SK-N-SH (cell line): ENCODE data around the gene ADAMTS17.

Experiments used
- CTCF ChIP-seq: fragments of 200-600 bp; sonication (generic); IDR thresholded peaks from 2 replicates; pipeline ENCODE4 v1.6.1; 2017; ENCODE audit warnings: antibody characterized with exemption, mild to moderate bottlenecking, moderate library complexity
- FOXJ3 ChIP-seq: sonication (generic); formaldehyde crosslinking; IDR thresholded peaks from 2 replicates; pipeline ENCODE4 v1.5.1; 2020; ENCODE audit warnings: mild to moderate bottlenecking, missing genetic modification reagents
- TEAD4 ChIP-seq: IDR thresholded peaks from 2 replicates; pipeline ENCODE4 v1.4.0; 2012; ENCODE audit warnings: mild to moderate bottlenecking, borderline replicate concordance; ENCODE audit not compliant: insufficient read depth
- YY1 ChIP-seq: IDR thresholded peaks from 2 replicates; pipeline ENCODE4 v1.4.0; 2012; ENCODE audit warnings: low read depth, mild to moderate bottlenecking

DNA sequence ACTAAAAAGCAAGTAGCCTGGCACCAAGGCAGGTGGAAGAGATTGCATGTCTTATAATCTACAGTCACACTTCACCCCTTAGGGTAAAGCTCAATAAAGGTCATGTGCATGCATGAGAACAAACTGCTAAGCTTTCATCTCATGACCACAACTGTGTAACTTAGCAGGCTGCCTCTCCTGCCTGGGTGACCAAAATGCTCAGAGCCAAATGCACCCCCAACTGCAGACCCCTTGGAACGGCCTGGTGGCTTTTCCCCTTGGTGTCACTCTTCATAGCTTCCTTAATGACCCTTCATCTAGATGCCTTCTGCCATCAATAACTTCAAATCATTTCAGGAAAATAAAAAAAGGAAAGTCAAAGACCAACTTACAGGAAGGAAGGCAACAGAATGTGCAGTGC lies 88.1 kb downstream of the ADAMTS17 start:
- TF ChIP-seq CTCF (no peak), TEAD4 (no peak), YY1 (no peak), FOXJ3 (CRISPR knock-in tag) (no peak)
